ENCODE results near the gene PPCDC.

PPCDC gene

DNA sequence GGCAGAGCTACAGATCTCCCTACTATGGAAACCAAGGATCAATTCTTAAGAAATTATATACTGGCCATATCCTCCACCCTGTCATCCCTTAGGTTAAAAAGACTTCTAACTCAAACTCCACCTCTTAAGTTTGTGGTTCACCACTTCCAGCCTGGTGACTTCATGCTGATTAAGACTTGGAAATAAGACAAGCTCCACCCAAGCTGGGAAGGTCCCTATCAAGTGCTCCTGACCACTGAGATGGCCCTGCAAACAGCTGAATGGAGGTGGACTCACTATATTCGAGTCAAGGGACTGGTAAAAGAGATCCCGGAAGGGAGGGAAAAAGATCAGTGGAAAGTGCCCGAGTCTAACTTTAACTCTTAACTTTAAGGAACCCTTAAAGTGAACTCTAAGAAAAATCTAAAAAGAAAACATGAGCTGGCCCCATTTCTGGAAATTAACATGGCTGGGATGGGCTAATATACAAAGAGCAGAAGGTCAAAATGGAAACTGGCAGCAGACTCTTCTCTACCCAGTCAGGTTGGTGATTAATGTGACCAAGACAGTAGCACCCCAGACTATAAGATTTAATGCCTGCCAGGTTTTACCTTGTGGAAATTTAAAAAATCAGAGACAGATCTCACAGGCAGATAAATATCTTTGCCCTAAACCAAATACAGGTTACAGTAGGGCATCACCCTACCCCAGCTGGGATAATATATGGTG, 43.9 kb downstream of the PPCDC start:
- TF ChIP-seq, protein P1, sequence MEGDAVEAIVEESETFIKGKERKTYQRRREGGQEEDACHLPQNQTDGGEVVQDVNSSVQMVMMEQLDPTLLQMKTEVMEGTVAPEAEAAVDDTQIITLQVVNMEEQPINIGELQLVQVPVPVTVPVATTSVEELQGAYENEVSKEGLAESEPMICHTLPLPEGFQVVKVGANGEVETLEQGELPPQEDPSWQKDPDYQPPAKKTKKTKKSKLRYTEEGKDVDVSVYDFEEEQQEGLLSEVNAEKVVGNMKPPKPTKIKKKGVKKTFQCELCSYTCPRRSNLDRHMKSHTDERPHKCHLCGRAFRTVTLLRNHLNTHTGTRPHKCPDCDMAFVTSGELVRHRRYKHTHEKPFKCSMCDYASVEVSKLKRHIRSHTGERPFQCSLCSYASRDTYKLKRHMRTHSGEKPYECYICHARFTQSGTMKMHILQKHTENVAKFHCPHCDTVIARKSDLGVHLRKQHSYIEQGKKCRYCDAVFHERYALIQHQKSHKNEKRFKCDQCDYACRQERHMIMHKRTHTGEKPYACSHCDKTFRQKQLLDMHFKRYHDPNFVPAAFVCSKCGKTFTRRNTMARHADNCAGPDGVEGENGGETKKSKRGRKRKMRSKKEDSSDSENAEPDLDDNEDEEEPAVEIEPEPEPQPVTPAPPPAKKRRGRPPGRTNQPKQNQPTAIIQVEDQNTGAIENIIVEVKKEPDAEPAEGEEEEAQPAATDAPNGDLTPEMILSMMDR (conservative IDR thresholded peaks at IDR 0.05; ENCODE audit: low read length) = no peak
- no peak for TF ChIP-seq EZH2phosphoT487 (IDR thresholded peaks at IDR 0.05; ENCODE audit: borderline replicate concordance)
- Histone ChIP-seq H3K9me2 (replicated peaks; ENCODE audit: low read depth, low read length) (no peaks in the 10 kb centered on the region), H3K4me1 (ENCODE audit: insufficient read depth, low read length, poor library complexity, severe bottlenecking) (peaks cover 48% of the 10 kb centered on the region), H3K9ac (ENCODE audit: low read depth, low read length, poor library complexity, severe bottlenecking) (peak overlapping the region; percentile 41), H2AFZ (ENCODE audit: low read length) (no peak overlapping the region), H3K4me3 (ENCODE audit: low read length, poor library complexity, severe bottlenecking) (peak overlapping the region; percentile 25), H3K27me3 (ENCODE audit: insufficient read depth, low read length, poor library complexity, severe bottlenecking) (no peaks in the 10 kb centered on the region), H4K20me1 (ENCODE audit: insufficient read depth, low read length, poor library complexity, severe bottlenecking) (no peaks in the 10 kb centered on the region), H3F3A (ENCODE audit: low read depth) (peaks cover 7% of the 10 kb centered on the region; the same call in 1 of the 2 replicates), H3K9me3 (ENCODE audit: insufficient read depth, low read depth, low read length) (no peaks in the 10 kb centered on the region), H3K79me2 (ENCODE audit: insufficient read depth, low read length) (no peaks in the 10 kb centered on the region), H3K4me2 (ENCODE audit: low read depth, low read length, poor library complexity, severe bottlenecking) (peak overlapping the region; percentile 71), H3K36me3 (ENCODE audit: insufficient read depth, low read length) (no peaks in the 10 kb centered on the region)

DNA sequence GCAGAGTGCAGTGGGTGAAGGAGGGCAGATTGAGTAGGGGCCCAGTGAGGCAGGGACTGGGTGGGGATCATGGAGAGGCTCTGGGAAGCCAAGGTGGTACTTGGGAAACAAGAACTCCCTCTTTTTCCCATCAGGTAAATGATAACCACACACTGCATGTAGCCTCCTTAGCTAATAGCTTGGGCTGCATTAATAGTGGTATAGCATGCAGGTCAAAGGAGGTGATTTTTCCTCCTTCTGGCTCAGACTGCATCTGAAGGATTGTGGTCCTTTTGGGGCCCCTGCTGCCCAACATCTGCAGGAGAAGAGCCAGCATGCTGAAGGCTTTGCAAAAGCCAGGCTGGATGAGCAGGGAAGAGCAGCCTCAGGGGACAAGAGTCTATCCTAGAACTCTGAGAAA, 45.4 kb downstream of the PPCDC start:
- H3K9ac ChIP-seq (ENCODE audit: low read depth, low read length, poor library complexity, severe bottlenecking) = no peak overlapping the region
- H3K79me2 ChIP-seq (ENCODE audit: insufficient read depth, low read length) = no peaks in the 10 kb centered on the region
- TF ChIP-seq, protein P1 (conservative IDR thresholded peaks at IDR 0.05; ENCODE audit: low read length) = no peak
- TF ChIP-seq EZH2phosphoT487 (IDR thresholded peaks at IDR 0.05; ENCODE audit: borderline replicate concordance) = no peak
- H3K4me1 ChIP-seq (ENCODE audit: insufficient read depth, low read length, poor library complexity, severe bottlenecking) = peaks cover 47% of the 10 kb centered on the region
- H3K9me2 ChIP-seq (replicated peaks; ENCODE audit: low read depth, low read length) = no peaks in the 10 kb centered on the region
- H3F3A ChIP-seq (ENCODE audit: low read depth) = peaks cover 7% of the 10 kb centered on the region; the same call in 1 of the 2 replicates
- no peak overlapping the region for H2AFZ ChIP-seq (ENCODE audit: low read length)
- no peaks in the 10 kb centered on the region for H3K36me3 ChIP-seq (ENCODE audit: insufficient read depth, low read length)
- H4K20me1 ChIP-seq (ENCODE audit: insufficient read depth, low read length, poor library complexity, severe bottlenecking) = no peaks in the 10 kb centered on the region
- no peaks in the 10 kb centered on the region for H3K27me3 ChIP-seq (ENCODE audit: insufficient read depth, low read length, poor library complexity, severe bottlenecking)
- no peaks in the 10 kb centered on the region for H3K9me3 ChIP-seq (ENCODE audit: insufficient read depth, low read depth, low read length)
- H3K4me3 ChIP-seq (ENCODE audit: low read length, poor library complexity, severe bottlenecking) = no peak overlapping the region
- H3K4me2 ChIP-seq (ENCODE audit: low read depth, low read length, poor library complexity, severe bottlenecking) = no peak overlapping the region

- Histone ChIP-seq H3K9me3 (ENCODE audit: insufficient read depth, low read depth, low read length) (no peaks in the 10 kb centered on the region), H3K4me2 (ENCODE audit: low read depth, low read length, poor library complexity, severe bottlenecking) (no peak overlapping the region), H2AFZ (ENCODE audit: low read length) (no peak overlapping the region), H3K9ac (ENCODE audit: low read depth, low read length, poor library complexity, severe bottlenecking) (no peak overlapping the region), H3K9me2 (replicated peaks; ENCODE audit: low read depth, low read length) (no peaks in the 10 kb centered on the region), H3K4me3 (ENCODE audit: low read length, poor library complexity, severe bottlenecking) (no peak overlapping the region), H3K36me3 (ENCODE audit: insufficient read depth, low read length) (no peaks in the 10 kb centered on the region), H4K20me1 (ENCODE audit: insufficient read depth, low read length, poor library complexity, severe bottlenecking) (no peaks in the 10 kb centered on the region), H3K27me3 (ENCODE audit: insufficient read depth, low read length, poor library complexity, severe bottlenecking) (no peaks in the 10 kb centered on the region), H3F3A (ENCODE audit: low read depth) (peaks cover 7% of the 10 kb centered on the region; the same call in 1 of the 2 replicates), H3K79me2 (ENCODE audit: insufficient read depth, low read length) (no peaks in the 10 kb centered on the region), H3K4me1 (ENCODE audit: insufficient read depth, low read length, poor library complexity, severe bottlenecking) (peaks cover 47% of the 10 kb centered on the region)
- TF ChIP-seq, protein P1 (conservative IDR thresholded peaks at IDR 0.05; ENCODE audit: low read length) = no peak
- TF ChIP-seq EZH2phosphoT487 (IDR thresholded peaks at IDR 0.05; ENCODE audit: borderline replicate concordance) = no peak
Observed at GRCh38 chr15:75069301-75069925, 46.0 kb downstream of the PPCDC start.
